Thyroid gland (tissue), 4 donors: ENCODE measurements around the gene CEP72. TPM values are rescaled to one million over a fixed set of nuclear protein-coding genes. Genes with fewer than 3 reads are reported as not detected.

Source experiments
- DNase-seq, 2 donors: peaks; one replicate each; pipeline ENCODE4 v3.0.0-alpha.2; 2019
- H3K27ac ChIP-seq, 3 donors: fragments of 200-600 bp; sonication (generic); 1 replicate in 2 of 3; 2 replicates in 1 of 3; pipeline ENCODE4 v1.5.1; 2016 to 2019; ENCODE audit warnings: mild to moderate bottlenecking in 1 of 3, moderate library complexity in 1 of 3
- H3K27me3 ChIP-seq: fragments of 200-600 bp; sonication (generic); one replicate; pipeline ENCODE4 v1.5.1; 2019
- H3K36me3 ChIP-seq, 2 donors: fragments of 200-600 bp; sonication (generic); one replicate each; pipeline ENCODE4 v1.5.1; 2016 to 2019
- H3K4me1 ChIP-seq, 2 donors: fragments of 200-600 bp; sonication (generic); one replicate each; pipeline ENCODE4 v1.5.1; 2017 to 2019
- H3K4me3 ChIP-seq, 3 donors: fragments of 200-600 bp; sonication (generic); replicated peaks in 1 of 3; 1 replicate in 2 of 3; 2 replicates in 1 of 3; pipeline ENCODE4 v1.5.1; 2016; ENCODE audit warnings: mild to moderate bottlenecking in 1 of 3
- H3K9me3 ChIP-seq: fragments of 200-600 bp; sonication (generic); one replicate; pipeline ENCODE4 v1.5.1; 2017
- POLR2A ChIP-seq, 2 donors: fragments of 450-650 bp; IDR thresholded peaks; one replicate each; pipeline ENCODE4 v1.6.1; 2017; ENCODE audit warnings: antibody characterized with exemption in 2 of 2, mild to moderate bottlenecking in 2 of 2, moderate library complexity in 1 of 2
- WGBS, 2 donors: methylation state at CpG; one replicate each; pipeline ENCODE4 v1.1.5; 2017; 5-methylcytosine and 5-hydroxymethylcytosine counted together
- intact Hi-C: fragments of 100-400 bp; cut with DNase I; formaldehyde crosslinking; loops from one replicate; pipeline ENCODE4 v1.15.1; 2023
- total RNA-seq, 4 donors: library from RNA; depleted of rRNA; stranded (reverse); fragments of >200 nt; gene quantifications; one replicate each; pipeline ENCODE4 v1.2.3, GENCODE V29; 2016
- TF ChIP-seq, protein P1 (sequence below), 6 experiments: fragments of 200-600 bp in 3 of 6; fragments of 450-650 bp in 3 of 6; sonication (generic) in 3 of 6; IDR thresholded peaks; one replicate each; pipeline ENCODE4 v1.5.1; 2016 to 2019; ENCODE audit warnings: antibody characterized with exemption in 6 of 6, mild to moderate bottlenecking in 2 of 6, inconsistent platforms in 1 of 6, moderate library complexity in 1 of 6

CEP72 gene
- total RNA-seq, 4 donors from 2014 or later, result 3.4 to 7.6 (median 4.6) TPM

DNA sequence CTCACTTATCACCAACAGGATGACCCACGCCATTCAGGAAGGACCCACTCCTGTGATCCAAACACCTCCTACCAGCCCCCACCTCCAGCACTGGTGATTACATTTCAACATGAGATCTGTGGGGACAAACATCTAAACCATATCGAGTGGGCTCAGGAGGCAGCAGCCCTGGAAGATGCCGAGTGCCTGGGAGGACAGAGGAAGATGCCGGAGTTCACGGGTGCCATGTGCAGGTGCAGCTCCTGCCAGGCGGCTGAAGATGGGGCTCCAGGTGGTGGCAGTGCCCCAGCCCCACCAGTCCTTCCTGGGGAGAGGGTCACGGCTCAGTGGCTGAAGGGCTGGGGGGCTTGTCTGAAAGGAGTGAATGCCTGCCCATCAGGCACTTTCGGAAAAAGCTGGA, 6.1 kb upstream of the CEP72 start:
- Histone ChIP-seq H3K27me3 (no peaks in the 10 kb centered on the region), H3K36me3 (no peaks in the 10 kb centered on the region), H3K4me1 (no peaks in the 10 kb centered on the region), H3K4me3 (no peak overlapping the region), H3K9me3 (no peaks in the 10 kb centered on the region), H3K27ac (no peak overlapping the region)
- TF ChIP-seq POLR2A (IDR thresholded peaks at IDR 0.05), result no peak
- TF ChIP-seq, protein P1, sequence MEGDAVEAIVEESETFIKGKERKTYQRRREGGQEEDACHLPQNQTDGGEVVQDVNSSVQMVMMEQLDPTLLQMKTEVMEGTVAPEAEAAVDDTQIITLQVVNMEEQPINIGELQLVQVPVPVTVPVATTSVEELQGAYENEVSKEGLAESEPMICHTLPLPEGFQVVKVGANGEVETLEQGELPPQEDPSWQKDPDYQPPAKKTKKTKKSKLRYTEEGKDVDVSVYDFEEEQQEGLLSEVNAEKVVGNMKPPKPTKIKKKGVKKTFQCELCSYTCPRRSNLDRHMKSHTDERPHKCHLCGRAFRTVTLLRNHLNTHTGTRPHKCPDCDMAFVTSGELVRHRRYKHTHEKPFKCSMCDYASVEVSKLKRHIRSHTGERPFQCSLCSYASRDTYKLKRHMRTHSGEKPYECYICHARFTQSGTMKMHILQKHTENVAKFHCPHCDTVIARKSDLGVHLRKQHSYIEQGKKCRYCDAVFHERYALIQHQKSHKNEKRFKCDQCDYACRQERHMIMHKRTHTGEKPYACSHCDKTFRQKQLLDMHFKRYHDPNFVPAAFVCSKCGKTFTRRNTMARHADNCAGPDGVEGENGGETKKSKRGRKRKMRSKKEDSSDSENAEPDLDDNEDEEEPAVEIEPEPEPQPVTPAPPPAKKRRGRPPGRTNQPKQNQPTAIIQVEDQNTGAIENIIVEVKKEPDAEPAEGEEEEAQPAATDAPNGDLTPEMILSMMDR (IDR thresholded peaks at IDR 0.05), result no peak
- WGBS, 2 donors, result 75 to 78% methylated on average over 8 of the region's 8 CpGs
- DNase-seq, result no peak
- intact Hi-C loops, result no loop called here

DNA sequence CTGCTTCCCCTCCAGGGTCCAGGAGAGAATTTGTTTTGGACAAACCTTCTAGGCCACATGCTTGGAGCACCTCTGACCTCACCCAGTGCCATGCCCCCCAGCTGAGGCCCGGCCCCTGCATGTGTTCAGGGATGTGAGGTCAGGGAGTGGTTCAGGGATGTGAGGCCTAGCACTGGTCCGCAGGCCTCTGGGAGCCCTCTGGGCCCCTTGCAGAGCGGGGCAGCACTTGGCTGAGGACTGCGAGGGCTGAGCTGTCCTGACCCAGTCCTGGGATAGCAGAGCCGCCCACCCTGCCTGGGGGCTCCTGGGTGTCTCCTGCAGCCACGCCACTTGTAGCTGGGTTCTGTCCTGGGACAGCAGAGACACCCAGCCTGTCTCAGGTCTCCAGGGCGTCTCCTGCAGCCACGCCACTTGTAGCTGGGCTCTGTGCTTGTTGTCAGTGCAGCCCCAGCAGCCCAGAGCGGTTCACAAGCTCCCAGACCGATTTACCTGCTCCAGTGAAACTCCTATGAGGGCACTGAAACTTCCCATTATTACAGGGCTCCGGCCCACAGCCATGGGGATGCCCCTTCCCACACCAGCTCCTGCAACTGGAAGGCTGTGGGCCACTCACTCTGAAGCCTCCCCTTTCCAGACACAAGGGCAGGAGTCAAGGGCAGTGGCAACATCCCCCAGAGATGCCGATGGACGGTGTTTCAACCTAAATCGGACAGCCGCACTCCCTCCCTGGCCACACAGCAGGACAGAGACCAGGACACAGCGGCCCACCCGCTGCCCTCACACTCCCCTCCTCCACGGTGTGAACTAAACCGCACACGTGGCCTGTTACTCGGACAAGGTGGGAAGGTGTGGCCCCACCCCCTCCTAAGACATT, 5.4 kb upstream of the CEP72 start:
- peaks cover 0 to 5% of the 10 kb centered on the region in 2 donors for H3K4me1 ChIP-seq
- H3K4me3 ChIP-seq, result no peak overlapping the region
- H3K27me3 ChIP-seq, result no peaks in the 10 kb centered on the region
- DNase-seq, result no peak
- 64 to 68% methylated on average over 16 to 19 of the region's 21 CpGs for WGBS, 2 donors
- no peaks in the 10 kb centered on the region for H3K9me3 ChIP-seq
- H3K27ac ChIP-seq, result no peak overlapping the region
- no peaks in the 10 kb centered on the region for H3K36me3 ChIP-seq
- intact Hi-C loops, result no loop called here
- TF ChIP-seq, protein P1 (IDR thresholded peaks at IDR 0.05), result no peak
- no peak for TF ChIP-seq POLR2A (IDR thresholded peaks at IDR 0.05)

DNA sequence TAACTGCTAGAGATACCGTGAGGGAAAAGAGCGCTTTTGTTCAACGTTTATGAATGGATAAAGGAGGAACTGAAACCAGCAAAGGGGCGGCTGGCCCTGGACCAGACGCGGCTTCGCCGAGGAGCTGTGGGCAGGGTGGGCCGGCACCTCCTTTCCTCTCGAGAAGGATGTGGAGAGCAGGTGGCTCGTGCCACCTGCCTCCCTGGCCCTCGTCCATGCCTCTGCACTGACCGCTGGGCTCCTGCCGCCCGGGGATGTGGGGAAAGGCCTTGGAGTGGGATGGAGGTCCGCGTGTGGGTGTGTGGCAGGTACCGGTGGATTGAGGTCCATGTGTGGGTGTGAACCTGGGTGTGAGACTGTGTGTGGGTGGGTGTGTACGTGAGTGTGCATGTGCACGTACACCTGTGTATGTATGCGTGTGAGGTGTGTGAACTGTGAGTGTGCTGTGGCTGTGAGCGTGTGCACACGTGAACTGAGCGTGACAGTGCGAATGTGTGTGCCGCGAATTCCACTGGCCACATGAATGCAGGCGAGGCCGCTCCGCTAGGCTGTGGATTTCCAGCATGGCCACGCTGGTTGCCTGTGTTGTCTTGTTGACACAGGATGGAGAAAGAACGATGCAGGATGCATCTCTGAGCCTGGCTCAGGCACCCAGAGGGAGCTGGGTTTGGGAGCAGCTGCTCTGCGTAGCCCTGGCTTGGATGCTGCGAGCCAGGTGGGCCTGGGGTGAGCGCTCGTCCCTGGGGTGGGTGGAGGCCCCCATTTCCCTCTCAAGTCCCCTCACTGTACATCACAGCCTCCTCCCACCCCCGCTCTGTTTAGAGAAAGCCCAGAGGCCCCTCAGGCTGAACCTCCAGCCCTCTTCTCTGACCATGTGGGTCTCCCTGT, 4.4 kb upstream of the CEP72 start:
- TF ChIP-seq POLR2A (IDR thresholded peaks at IDR 0.05), result no peak
- TF ChIP-seq, protein P1 (IDR thresholded peaks at IDR 0.05), result no peak
- H3K4me1 ChIP-seq, result peaks cover 0 to 5% of the 10 kb centered on the region in 2 donors
- intact Hi-C loops, result no loop called here
- DNase-seq, result no peak
- no peak overlapping the region for H3K4me3 ChIP-seq
- no peak overlapping the region for H3K27ac ChIP-seq
- no peaks in the 10 kb centered on the region for H3K27me3 ChIP-seq
- no peaks in the 10 kb centered on the region for H3K36me3 ChIP-seq
- no peaks in the 10 kb centered on the region for H3K9me3 ChIP-seq
- WGBS, 2 donors, result 76 to 81% methylated on average over 37 of the region's 37 CpGs

DNA sequence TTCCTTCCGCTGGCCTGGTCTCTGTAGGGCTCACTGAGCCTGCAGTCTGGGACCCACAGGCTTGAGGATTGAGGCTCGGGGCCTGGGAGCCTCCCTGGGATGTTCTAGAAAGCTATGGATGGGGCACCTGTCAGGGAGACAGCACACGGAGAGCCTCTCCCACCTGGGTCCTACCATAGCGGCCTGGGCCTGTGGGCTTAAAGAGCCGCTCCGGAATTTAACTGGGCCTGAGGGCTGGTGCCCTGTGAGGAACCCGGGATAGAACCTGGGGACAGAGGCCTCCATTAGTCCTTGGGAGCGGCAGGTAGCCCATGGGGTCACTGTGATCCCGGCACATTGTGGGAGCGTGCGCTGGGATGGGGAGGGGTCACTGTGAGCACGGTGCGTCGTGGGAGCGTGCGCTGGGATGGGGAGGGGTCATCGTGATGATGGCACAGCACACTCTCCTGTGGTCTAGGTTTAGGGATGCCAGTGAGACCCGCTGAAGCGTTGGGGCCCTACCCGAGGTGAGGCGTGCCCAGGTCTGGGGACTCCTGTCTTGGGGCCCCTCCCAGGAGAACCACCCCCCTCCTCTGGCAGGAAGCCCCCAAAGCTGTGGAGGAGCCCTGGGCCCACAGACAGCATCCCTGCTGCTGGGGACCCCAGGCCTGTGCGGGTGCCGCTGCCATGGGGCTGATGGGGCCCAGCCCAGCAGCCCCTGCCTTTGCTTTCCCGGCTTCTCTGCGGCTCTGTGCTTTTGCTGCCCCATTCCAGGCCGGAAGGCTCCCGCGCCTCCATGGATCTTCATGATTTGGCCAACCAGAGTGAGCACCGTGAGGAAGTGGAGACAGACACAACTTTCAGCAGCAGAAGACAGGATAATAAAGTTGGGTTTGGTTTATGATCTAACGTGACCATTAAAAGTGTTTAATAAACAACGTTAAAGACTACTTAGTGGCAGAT, 3.4 kb upstream of the CEP72 start:
- H3K9me3 ChIP-seq, result no peaks in the 10 kb centered on the region
- no peaks in the 10 kb centered on the region for H3K36me3 ChIP-seq
- no peak overlapping the region for H3K4me3 ChIP-seq
- H3K27me3 ChIP-seq, result no peaks in the 10 kb centered on the region
- WGBS, 2 donors, result 84% methylated on average over 25 of the region's 31 CpGs
- peaks cover 0 to 11% of the 10 kb centered on the region in 2 donors for H3K4me1 ChIP-seq
- no peak overlapping the region for H3K27ac ChIP-seq
- no peak for DNase-seq
- intact Hi-C loops, result no loop called here
- TF ChIP-seq POLR2A (IDR thresholded peaks at IDR 0.05), result no peak
- TF ChIP-seq, protein P1 (IDR thresholded peaks at IDR 0.05), result no peak
